IMR-90 (cell line): Measurements from ENCODE around the gene DEFB129. TPM values are rescaled to one million over a fixed set of nuclear protein-coding genes. Genes with fewer than 3 reads are reported as not detected.

Experiments
- ATAC-seq: fragments of 200-7000 bp; cut with Tn5 transposase; 2 replicates; pipeline ENCODE4 v1.9.1; 2020; ENCODE audit warnings: low read depth, mild to moderate bottlenecking, moderate library complexity
- BruUV-seq: library from RNA; stranded (reverse); fragments of 400-500 nt; replicated peaks from 2 replicates; lab custom pipeline; 2021; lab: Mats Ljungman, UMichigan
- CTCF ChIA-PET: fragments of 300-600 bp; formaldehyde crosslinking; extraction: SDS; loops from one replicate; lab custom pipeline; 2021; ENCODE audit warnings: antibody characterized with exemption; lab: Yijun Ruan, JAX
- POLR2A ChIA-PET: fragments of 300-600 bp; sonication (Branson Sonifier 250); formaldehyde crosslinking; loops from one replicate; lab custom pipeline; 2022; ENCODE audit warnings: antibody characterized with exemption; ENCODE audit not compliant: unreplicated experiment; lab: Charles Lee
- DNase-seq: peaks from one replicate; pipeline ENCODE4 v3.0.0; 2013
- H2AFZ ChIP-seq: replicated peaks from 2 replicates; pipeline ENCODE3; 2013; ENCODE audit warnings: low read length, mild to moderate bottlenecking; ENCODE audit not compliant: poor library complexity
- H2AK5ac ChIP-seq: 2 replicates; pipeline ENCODE4 v1.6.1; 2013; ENCODE audit warnings: low read depth, low read length, inconsistent platforms
- H2AK9ac ChIP-seq: replicated peaks from 2 replicates; pipeline ENCODE3; 2013; ENCODE audit warnings: mild to moderate bottlenecking, low read depth, low read length, moderate library complexity; ENCODE audit not compliant: poor library complexity
- H2BK120ac ChIP-seq: 2 replicates; pipeline ENCODE4 v1.6.1; 2013; ENCODE audit warnings: low read depth, low read length, inconsistent platforms
- H2BK15ac ChIP-seq: 3 replicates; pipeline ENCODE4 v1.6.1; 2013; ENCODE audit warnings: low read depth, low read length, inconsistent platforms
- H2BK20ac ChIP-seq: 2 replicates; pipeline ENCODE4 v1.6.1; 2013; ENCODE audit warnings: low read depth, mild to moderate bottlenecking, inconsistent platforms, low read length, moderate library complexity
- H2BK5ac ChIP-seq: 2 replicates; pipeline ENCODE4 v1.6.1; 2013; ENCODE audit warnings: mild to moderate bottlenecking, low read depth, low read length, inconsistent platforms; ENCODE audit not compliant: poor library complexity, severe bottlenecking
- H3K14ac ChIP-seq: replicated peaks from 2 replicates; pipeline ENCODE4 v1.6.1; 2013; ENCODE audit warnings: low read depth, low read length, inconsistent platforms
- H3K18ac ChIP-seq: 2 replicates; pipeline ENCODE4 v1.6.1; 2013; ENCODE audit warnings: low read depth, low read length, control low read depth
- H3K23ac ChIP-seq: 2 replicates; pipeline ENCODE4 v1.6.1; 2013; ENCODE audit warnings: low read depth, low read length, inconsistent platforms
- H3K27ac ChIP-seq: 2 replicates; pipeline ENCODE4 v1.5.1; 2013; ENCODE audit warnings: mild to moderate bottlenecking, control low read depth, low read length; ENCODE audit not compliant: insufficient read depth
- H3K27me3 ChIP-seq: 2 replicates; pipeline ENCODE4 v1.6.1; 2013; ENCODE audit warnings: low read length; ENCODE audit not compliant: control insufficient read depth, insufficient read depth
- H3K36me3 ChIP-seq: 2 replicates; pipeline ENCODE4 v1.6.1; 2013; ENCODE audit warnings: low read length, mixed read lengths; ENCODE audit not compliant: control insufficient read depth, insufficient read depth
- H3K4ac ChIP-seq: 2 replicates; pipeline ENCODE4 v1.6.1; 2013; ENCODE audit warnings: low read depth, low read length, inconsistent platforms
- H3K4me1 ChIP-seq: 2 replicates; pipeline ENCODE4 v1.6.1; 2013; ENCODE audit warnings: low read length, mixed read lengths; ENCODE audit not compliant: control insufficient read depth, insufficient read depth
- H3K4me2 ChIP-seq: 2 replicates; pipeline ENCODE4 v1.6.1; 2013; ENCODE audit warnings: low read depth, mild to moderate bottlenecking, control low read depth, low read length, moderate library complexity
- H3K4me3 ChIP-seq: 2 replicates; pipeline ENCODE4 v1.5.1; 2013; ENCODE audit warnings: low read depth, mild to moderate bottlenecking, control low read depth, low read length, moderate library complexity; ENCODE audit not compliant: insufficient read depth
- H3K56ac ChIP-seq: 2 replicates; pipeline ENCODE4 v1.6.1; 2013; ENCODE audit warnings: low read length, inconsistent platforms; ENCODE audit not compliant: insufficient read depth; ENCODE audit errors: extremely low read depth
- H3K79me1 ChIP-seq, 2 experiments: 2 replicates each; pipeline ENCODE4 v1.6.1; 2013; ENCODE audit warnings: low read length in 2 of 2, inconsistent platforms in 1 of 2, low read depth in 1 of 2
- H3K9ac ChIP-seq: 2 replicates; pipeline ENCODE4 v1.6.1; 2013; ENCODE audit warnings: low read depth, low read length, control low read depth
- H3K9me1 ChIP-seq: 2 replicates; pipeline ENCODE4 v1.6.1; 2013; ENCODE audit warnings: low read length, inconsistent platforms; ENCODE audit not compliant: insufficient read depth
- H3K9me3 ChIP-seq: 2 replicates; pipeline ENCODE4 v1.6.1; 2013; ENCODE audit warnings: low read length; ENCODE audit not compliant: control insufficient read depth, insufficient read depth
- H4K20me1 ChIP-seq: 2 replicates; pipeline ENCODE4 v1.6.1; 2013; ENCODE audit warnings: low read length, inconsistent platforms; ENCODE audit not compliant: insufficient read depth
- H4K5ac ChIP-seq: 2 replicates; pipeline ENCODE4 v1.6.1; 2013; ENCODE audit warnings: mild to moderate bottlenecking, low read depth, low read length, control low read depth
- H4K8ac ChIP-seq, 2 experiments: 2 replicates each; pipeline ENCODE4 v1.6.1; 2013; ENCODE audit warnings: low read depth in 2 of 2, low read length in 2 of 2, control low read depth in 1 of 2, inconsistent platforms in 1 of 2
- H4K91ac ChIP-seq: 2 replicates; pipeline ENCODE4 v1.6.1; 2013; ENCODE audit warnings: low read depth, low read length, inconsistent platforms; ENCODE audit not compliant: insufficient read depth
- CHD1 ChIP-seq: IDR thresholded peaks from 2 replicates; pipeline ENCODE4 v1.6.1; 2012; ENCODE audit warnings: low read depth, low read length, improper control_type of control experiment
- MAFK ChIP-seq: IDR thresholded peaks from 2 replicates; pipeline ENCODE4 v1.6.1; 2012; ENCODE audit warnings: low read depth, low read length, improper control_type of control experiment
- MAZ ChIP-seq: IDR thresholded peaks from 2 replicates; pipeline ENCODE4 v1.6.1; 2012; ENCODE audit warnings: low read depth, mild to moderate bottlenecking, low read length, improper control_type of control experiment, moderate library complexity, borderline replicate concordance
- NFE2L2 ChIP-seq: fragments of 150-350 bp; IDR thresholded peaks from 2 replicates; pipeline ENCODE4 v1.6.1; 2016; ENCODE audit warnings: low read depth, mild to moderate bottlenecking, low read length
- WGBS, 2 experiments: methylation state at CpG; one replicate each; pipeline versions ENCODE4 v1.1.5 to v1.1.7; 2013; ENCODE audit warnings: missing lambda C conversion rate in 2 of 2; ENCODE audit not compliant: insufficient read length in 1 of 2; ENCODE audit errors: extremely low coverage in 2 of 2; 5-methylcytosine and 5-hydroxymethylcytosine counted together
- dilution Hi-C: fragments of 300-500 bp; cut with HindIII; formaldehyde crosslinking; loops from one replicate; pipeline ENCODE4 v1.14.3; 2018; ENCODE audit warnings: low sequenced_read_pairs; ENCODE audit not compliant: unreplicated experiment
- in situ Hi-C: fragments of 300-500 bp; cut with MboI; formaldehyde crosslinking; loops from 3 replicates; pipeline ENCODE4 v1.14.3; 2019; ENCODE audit warnings: low sequenced_read_pairs, inconsistent platforms, mixed read lengths
- intact Hi-C: fragments of 100-400 bp; cut with micrococcal nuclease; formaldehyde crosslinking; loops from 2 replicates; pipeline ENCODE4 v1.10.0; 2022
- polyA plus RNA-seq, 3 experiments: library from polyadenylated mRNA; depleted of rRNA; stranded (reverse); fragments of >200 nt; gene quantifications; 2 replicates each; pipeline ENCODE4 v1.2.3, GENCODE V29; 2012; ENCODE audit warnings: low replicate concordance in 1 of 3
- total RNA-seq: library from RNA; depleted of rRNA; stranded (reverse); fragments of >200 nt; gene quantifications from 2 replicates; pipeline ENCODE4 v1.2.3, GENCODE V29; 2012

Gene DEFB129
- total and polyA plus RNA-seq, 2 of the 4 experiments (the other 2 are of a cell fraction), result not detected

GRCh38 chr20:189611-190010 lies 37.4 kb upstream of the DEFB129 start, which contains the start of gene DEFB128:
Gene DEFB128, minus strand, starts transcription at chr20:189711. Its CDS starts 88 bp downstream, at chr20:189623.
- Histone ChIP-seq H4K8ac (no peak within 1 kb of the TSS), H2BK120ac (no peak within 1 kb of the TSS), H3K4me2 (no peak within 1 kb of the TSS), H4K5ac (no peak within 1 kb of the TSS), H3K27ac (no peak within 1 kb of the TSS), H3K79me1 (no peaks in the 10 kb centered on the region), H2AK9ac (no peak within 1 kb of the TSS), H3K4me3 (no peak within 1 kb of the TSS), H2BK20ac (no peak within 1 kb of the TSS), H3K9me1 (no peaks in the 10 kb centered on the region), H3K56ac (no peak within 1 kb of the TSS), H3K9me3 (no peaks in the 10 kb centered on the region), H3K27me3 (no peaks in the 10 kb centered on the region; the same call in 1 of the 2 replicates), H2BK5ac (no peak within 1 kb of the TSS), H3K18ac (no peak within 1 kb of the TSS), H2BK15ac (no peak within 1 kb of the TSS), H3K23ac (no peak within 1 kb of the TSS), H4K91ac (no peak within 1 kb of the TSS), H4K20me1 (no peaks in the 10 kb centered on the region), H3K4ac (no peak within 1 kb of the TSS), H2AK5ac (no peak within 1 kb of the TSS), H2AFZ (no peak within 1 kb of the TSS), H3K4me1 (no peaks in the 10 kb centered on the region), H3K9ac (no peak within 1 kb of the TSS), H3K14ac (no peak within 1 kb of the TSS), H3K36me3 (no peaks in the 10 kb centered on the region)
- TF ChIP-seq MAZ, result no peak
- no peak for TF ChIP-seq NFE2L2
- TF ChIP-seq MAFK, result no peak
- TF ChIP-seq CHD1, result no peak
- DNase-seq (no peak), ATAC-seq (no peak)
- CTCF ChIA-PET, result no interaction called here
- in situ Hi-C loops, result no loop called here
- dilution Hi-C loops, result no loop called here
- POLR2A ChIA-PET, result no interaction called here
- no TSS peak for BruUV-seq
- intact Hi-C loops, result no loop called here
- 46% methylated on average over 2 of the region's 7 CpGs; no CpG with 5 or more reads in 1 of the 2 experiments for WGBS, 2 experiments
